Endothelial cell of umbilical vein (primary cell): Measurements from ENCODE around the gene SEMA4A. TPM values are rescaled to one million over a fixed set of nuclear protein-coding genes. Genes with fewer than 3 reads are reported as not detected.

Experiments used
- BruUV-seq: library from RNA; stranded (reverse); fragments of 400-500 nt; replicated peaks from 2 replicates; lab custom pipeline; 2021; lab: Mats Ljungman, UMichigan
- CTCF ChIA-PET: fragments of 300-600, 350-600 bp; sonication (Branson Sonifier 250); formaldehyde crosslinking; loops from one replicate; lab custom pipeline; 2021; ENCODE audit warnings: antibody characterized with exemption, inconsistent platforms; lab: Charles Lee
- POLR2A ChIA-PET: fragments of 300-600, 350-600 bp; sonication (Branson Sonifier 250); formaldehyde crosslinking; loops from one replicate; lab custom pipeline; 2021; ENCODE audit warnings: antibody characterized with exemption, inconsistent platforms; lab: Charles Lee
- DNase-seq: peaks from one replicate; pipeline ENCODE4 v3.0.0-alpha.2; 2011; ENCODE audit warnings: low read depth, low spot score
- FAIRE-seq: peaks from 2 replicates; lab custom pipeline; 2011; peaks lifted over from hg19 to GRCh38; lab: Jason Lieb, UNC
- H2AFZ ChIP-seq: 2 replicates; pipeline ENCODE4 v1.6.0; 2012; ENCODE audit warnings: low read depth, low read length, control low read depth, inconsistent platforms
- H3K27ac ChIP-seq: 2 replicates; pipeline ENCODE4 v1.5.1; 2011; ENCODE audit warnings: low read depth, mild to moderate bottlenecking, control low read depth, low read length, moderate library complexity; ENCODE audit not compliant: insufficient read depth
- H3K27me3 ChIP-seq, 2 experiments: 2 replicates each; pipeline versions ENCODE4 v1.6.0 to v1.6.1; 2011; ENCODE audit warnings: low read length in 2 of 2, mixed read lengths in 1 of 2; ENCODE audit not compliant: control insufficient read depth in 2 of 2, insufficient read depth in 2 of 2
- H3K36me3 ChIP-seq, 2 experiments: 2 replicates in 1 of 2; 3 replicates in 1 of 2; pipeline ENCODE4 v1.5.1; 2011; ENCODE audit warnings: low read length in 2 of 2, mild to moderate bottlenecking in 1 of 2, moderate library complexity in 1 of 2; ENCODE audit not compliant: control insufficient read depth in 2 of 2, insufficient read depth in 2 of 2; ENCODE audit errors: extremely low read depth in 1 of 2
- H3K4me1 ChIP-seq: 3 replicates; pipeline ENCODE4 v1.5.1; 2011; ENCODE audit warnings: mild to moderate bottlenecking, low read length; ENCODE audit not compliant: control insufficient read depth, insufficient read depth; ENCODE audit errors: extremely low read depth
- H3K4me2 ChIP-seq: 2 replicates; pipeline ENCODE4 v1.6.1; 2011; ENCODE audit warnings: low read length, control low read depth, mixed read lengths; ENCODE audit not compliant: insufficient read depth
- H3K4me3 ChIP-seq, 3 experiments: fragments of 200-600 bp in 1 of 3; sonication (generic), shearing (Covaris generic) in 1 of 3; replicated peaks in 1 of 3; 2 replicates each; pipeline ENCODE4 v1.5.1; 2011 to 2016; ENCODE audit warnings: control low read depth in 3 of 3, low read length in 3 of 3, mild to moderate bottlenecking in 2 of 3, inconsistent platforms in 1 of 3, low read depth in 1 of 3, moderate library complexity in 1 of 3; ENCODE audit not compliant: insufficient read depth in 1 of 3
- H3K79me2 ChIP-seq: 2 replicates; pipeline ENCODE4 v1.6.0; 2012; ENCODE audit warnings: low read length, inconsistent platforms; ENCODE audit not compliant: control insufficient read depth, insufficient read depth
- H3K9ac ChIP-seq: replicated peaks from 2 replicates; pipeline ENCODE3; 2011; ENCODE audit warnings: low read length, control low read depth; ENCODE audit not compliant: insufficient read depth; ENCODE audit errors: extremely low read depth
- H3K9me1 ChIP-seq: replicated peaks from 3 replicates; pipeline ENCODE4 v1.6.0; 2011; ENCODE audit warnings: mild to moderate bottlenecking, low read length; ENCODE audit not compliant: control insufficient read depth, insufficient read depth; ENCODE audit errors: extremely low read depth
- H3K9me3 ChIP-seq: replicated peaks from 2 replicates; pipeline ENCODE4 v1.5.1; 2012; ENCODE audit warnings: low read length, inconsistent platforms; ENCODE audit not compliant: control insufficient read depth, insufficient read depth
- H4K20me1 ChIP-seq: replicated peaks from 2 replicates; pipeline ENCODE3; 2011; ENCODE audit warnings: mild to moderate bottlenecking, low read length; ENCODE audit not compliant: control insufficient read depth, insufficient read depth; ENCODE audit errors: extremely low read depth
- EZH2 ChIP-seq: IDR thresholded peaks from 2 replicates; pipeline ENCODE4 v1.6.1; 2012; ENCODE audit warnings: borderline replicate concordance, low read depth, mild to moderate bottlenecking, moderate library complexity, low read length, inconsistent platforms; ENCODE audit not compliant: severe bottlenecking
- GATA2 ChIP-seq: IDR thresholded peaks from 2 replicates; pipeline ENCODE4 v1.7.0; 2011; ENCODE audit warnings: low read depth, mild to moderate bottlenecking, moderate library complexity, mixed read lengths, low read length; ENCODE audit not compliant: insufficient read length, insufficient read depth
- JUN ChIP-seq: IDR thresholded peaks from 2 replicates; pipeline ENCODE4 v1.6.1; 2011; ENCODE audit warnings: borderline replicate concordance, low read depth; ENCODE audit not compliant: insufficient read length, insufficient read depth
- MYC ChIP-seq: IDR thresholded peaks from one replicate; pipeline ENCODE4 v1.6.1; 2011; ENCODE audit warnings: mild to moderate bottlenecking, low read depth, low read length
- POLR2AphosphoS5 ChIP-seq: IDR thresholded peaks from 2 replicates; pipeline ENCODE4 v1.6.1; 2012; ENCODE audit warnings: low read depth, mild to moderate bottlenecking, control low read depth, low read length, moderate library complexity; ENCODE audit not compliant: insufficient read depth
- dilution Hi-C: fragments of 300-500 bp; cut with MboI; formaldehyde crosslinking; loops from one replicate; pipeline ENCODE4 v1.15.0; 2019; ENCODE audit warnings: low sequenced_read_pairs; ENCODE audit not compliant: extremely low pct_ligation_motif_present
- intact Hi-C: fragments of 100-400 bp; cut with micrococcal nuclease; formaldehyde crosslinking; loops from one replicate; pipeline ENCODE4 v1.10.0; 2022
- polyA plus RNA-seq, 4 experiments: library from polyadenylated mRNA; depleted of rRNA in 3 of 4; stranded (reverse) in 3 of 4; unstranded in 1 of 4; fragments of >200 nt; gene quantifications; 2 replicates each; pipeline versions ENCODE4 v1.2.1 to v1.2.3, GENCODE V29; 2011 to 2012; ENCODE audit warnings: missing spikeins in 1 of 4
- total RNA-seq: library from RNA; stranded (reverse); gene quantifications from 2 replicates; pipeline ENCODE4 v1.2.3, GENCODE V29; 2021
- TF ChIP-seq, protein P1 (sequence below), 2 donors: IDR thresholded peaks; 1 replicate in 1 of 2; 2 replicates in 1 of 2; pipeline ENCODE4 v1.5.1; 2011; ENCODE audit warnings: low read length in 2 of 2, mild to moderate bottlenecking in 2 of 2, moderate library complexity in 2 of 2, control low read depth in 1 of 2, inconsistent platforms in 1 of 2, low read depth in 1 of 2; ENCODE audit not compliant: insufficient read depth in 1 of 2; ENCODE audit errors: extremely low read depth in 1 of 2
- TF ChIP-seq, protein P2 (sequence below): IDR thresholded peaks from 2 replicates; pipeline ENCODE4 v1.6.1; 2011; ENCODE audit not compliant: insufficient read depth, insufficient read length

SEMA4A gene
- total and polyA plus RNA-seq, 2 donors (not counting 3 experiments of a cell fraction or from before 2014, with no cell fraction given) = 1.5 to 1.6 TPM

DNA sequence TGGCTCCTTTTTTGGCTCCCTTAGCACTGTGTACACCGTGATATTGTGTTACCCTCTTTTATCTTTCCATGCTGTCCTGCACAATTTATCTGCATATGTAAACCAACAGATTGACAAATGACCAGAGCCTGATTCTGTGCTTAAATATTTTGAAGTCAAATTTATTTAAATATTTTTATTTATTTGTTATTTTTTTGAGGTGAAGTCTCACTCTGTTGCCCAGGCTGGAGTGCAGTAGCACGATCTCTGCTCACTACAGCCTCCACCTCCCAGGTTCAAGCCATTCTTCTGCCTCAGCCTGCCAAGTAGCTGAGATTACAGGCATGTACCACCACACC lies 72.3 kb downstream of the SEMA4A start:
- ChIA-PET CTCF (interaction anchor here (0.6 to 8.8 kb wide), 41 partner anchors 8 to 258 kb away, joined by 3 to 489 read pairs (median 6); partner anchors contain the start of genes BGLAP, CCT3, MEX3A and PAQR6), POLR2A (interaction anchor here (0.7 to 1.3 kb wide), 5 partner anchors 13 to 78 kb away, joined by 3 to 10 read pairs (median 5); partner anchors contain the start of gene PMF1)
- H3K79me2 ChIP-seq = peaks cover 6% of the 10 kb centered on the region
- no peaks in the 10 kb centered on the region for H3K27me3 ChIP-seq
- no peak overlapping the region for H2AFZ ChIP-seq
- no peak overlapping the region for H3K27ac ChIP-seq
- DNase-seq (no peak), FAIRE-seq (no peak)
- H3K36me3 ChIP-seq = peaks cover 5 to 18% of the 10 kb centered on the region in 2 experiments
- BruUV-seq = no TSS peak
- no peaks in the 10 kb centered on the region for H3K9me1 ChIP-seq
- no peak overlapping the region for H3K9ac ChIP-seq
- dilution Hi-C loops (loop anchor here (10.0 kb wide), 1 partner anchor 91 kb away; no protein-coding TSS in a partner anchor), intact Hi-C loops (loop anchor here (1.0 to 5.0 kb wide), 4 partner anchors 33 to 135 kb away; partner anchors contain the start of gene SLC25A44)
- peaks cover 6% of the 10 kb centered on the region for H3K4me1 ChIP-seq
- TF ChIP-seq GATA2 (no peak), EZH2 (no peak), JUN (no peak), POLR2AphosphoS5 (no peak), MYC (no peak)
- TF ChIP-seq, protein P1, sequence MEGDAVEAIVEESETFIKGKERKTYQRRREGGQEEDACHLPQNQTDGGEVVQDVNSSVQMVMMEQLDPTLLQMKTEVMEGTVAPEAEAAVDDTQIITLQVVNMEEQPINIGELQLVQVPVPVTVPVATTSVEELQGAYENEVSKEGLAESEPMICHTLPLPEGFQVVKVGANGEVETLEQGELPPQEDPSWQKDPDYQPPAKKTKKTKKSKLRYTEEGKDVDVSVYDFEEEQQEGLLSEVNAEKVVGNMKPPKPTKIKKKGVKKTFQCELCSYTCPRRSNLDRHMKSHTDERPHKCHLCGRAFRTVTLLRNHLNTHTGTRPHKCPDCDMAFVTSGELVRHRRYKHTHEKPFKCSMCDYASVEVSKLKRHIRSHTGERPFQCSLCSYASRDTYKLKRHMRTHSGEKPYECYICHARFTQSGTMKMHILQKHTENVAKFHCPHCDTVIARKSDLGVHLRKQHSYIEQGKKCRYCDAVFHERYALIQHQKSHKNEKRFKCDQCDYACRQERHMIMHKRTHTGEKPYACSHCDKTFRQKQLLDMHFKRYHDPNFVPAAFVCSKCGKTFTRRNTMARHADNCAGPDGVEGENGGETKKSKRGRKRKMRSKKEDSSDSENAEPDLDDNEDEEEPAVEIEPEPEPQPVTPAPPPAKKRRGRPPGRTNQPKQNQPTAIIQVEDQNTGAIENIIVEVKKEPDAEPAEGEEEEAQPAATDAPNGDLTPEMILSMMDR (IDR thresholded peaks at IDR 0.05; ENCODE audit: extremely low read depth in 1 of 2, insufficient read depth in 1 of 2, low read depth in 1 of 2, low read length in 2 of 2) = no peak
- TF ChIP-seq, protein P2, sequence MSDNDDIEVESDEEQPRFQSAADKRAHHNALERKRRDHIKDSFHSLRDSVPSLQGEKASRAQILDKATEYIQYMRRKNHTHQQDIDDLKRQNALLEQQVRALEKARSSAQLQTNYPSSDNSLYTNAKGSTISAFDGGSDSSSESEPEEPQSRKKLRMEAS = no peak
- H4K20me1 ChIP-seq = no peaks in the 10 kb centered on the region
- H3K4me3 ChIP-seq = no peak overlapping the region
- H3K9me3 ChIP-seq = no peaks in the 10 kb centered on the region
- no peak overlapping the region for H3K4me2 ChIP-seq
